Panc1 (cell line): ENCODE measurements around the gene MTFR1L. TPM values are rescaled to one million over a fixed set of nuclear protein-coding genes. Genes with fewer than 3 reads are reported as not detected.
"Not testable (repeated sequence)": the region's sequence is repeated elsewhere in the genome, so short reads cannot be mapped to it uniquely, and the experiment has no call there.

Experiments used
- ATAC-seq: fragments of 200-7000 bp; cut with Tn5 transposase; 2 replicates; pipeline ENCODE4 v1.9.1; 2020; ENCODE audit warnings: mild to moderate bottlenecking, moderate library complexity
- BruUV-seq: library from RNA; stranded (reverse); fragments of 400-500 nt; replicated peaks from 2 replicates; lab custom pipeline; 2021; lab: Mats Ljungman, UMichigan
- CTCF ChIA-PET: fragments of 300-600 bp; sonication (Branson Sonifier 250); formaldehyde crosslinking; loops from one replicate; lab custom pipeline; 2022; ENCODE audit warnings: antibody characterized with exemption; lab: Charles Lee
- POLR2A ChIA-PET: fragments of 300-600 bp; sonication (Branson Sonifier 250); formaldehyde crosslinking; loops from one replicate; lab custom pipeline; 2022; ENCODE audit warnings: antibody characterized with exemption; lab: Charles Lee
- DNase-seq: peaks from one replicate; pipeline ENCODE4 v3.0.0-alpha.2; 2010; ENCODE audit warnings: low read depth, low spot score
- H3K27ac ChIP-seq: 2 replicates; pipeline ENCODE4 v1.5.1; 2011; ENCODE audit warnings: mild to moderate bottlenecking, low read length, inconsistent platforms
- H3K27me3 ChIP-seq: fragments of 200-500 bp; sonication (Bioruptor generic); 2 replicates; pipeline ENCODE4 v1.6.0; 2014; ENCODE audit warnings: low read length, inconsistent platforms; ENCODE audit not compliant: control insufficient read depth, insufficient read depth
- H3K36me3 ChIP-seq: fragments of 200-500 bp; sonication (Bioruptor generic); 2 replicates; pipeline ENCODE4 v1.5.1; 2014; ENCODE audit warnings: inconsistent platforms, mild to moderate bottlenecking, low read length, moderate library complexity; ENCODE audit not compliant: control insufficient read depth, insufficient read depth
- H3K4me1 ChIP-seq: 2 replicates; pipeline ENCODE4 v1.5.1; 2011; ENCODE audit warnings: inconsistent platforms, mild to moderate bottlenecking, low read length, moderate library complexity; ENCODE audit not compliant: control insufficient read depth, insufficient read depth
- H3K4me3 ChIP-seq, 2 experiments: 2 replicates each; pipeline ENCODE4 v1.5.1; 2011 to 2012; ENCODE audit warnings: low read depth in 2 of 2, low read length in 2 of 2, mild to moderate bottlenecking in 2 of 2, inconsistent platforms in 1 of 2, moderate library complexity in 1 of 2
- H3K9me3 ChIP-seq: fragments of 200-500 bp; sonication (Bioruptor generic); 2 replicates; pipeline ENCODE4 v1.5.1; 2014; ENCODE audit warnings: low read depth, mild to moderate bottlenecking, inconsistent platforms, low read length, moderate library complexity; ENCODE audit not compliant: control insufficient read depth, insufficient read depth
- POLR2AphosphoS5 ChIP-seq: IDR thresholded peaks from 2 replicates; pipeline ENCODE4 v1.6.1; 2012; ENCODE audit warnings: mild to moderate bottlenecking, low read depth, low read length, moderate library complexity
- SIN3A ChIP-seq: IDR thresholded peaks from 2 replicates; pipeline ENCODE4 v1.6.1; 2012; ENCODE audit warnings: low read depth, mild to moderate bottlenecking, low read length, moderate library complexity, borderline replicate concordance; ENCODE audit not compliant: insufficient read depth
- TCF7L2 ChIP-seq: IDR thresholded peaks from 2 replicates; pipeline ENCODE4 v1.6.1; 2011; ENCODE audit warnings: mild to moderate bottlenecking, low read depth, low read length, inconsistent platforms
- in situ Hi-C: cut with HindIII; loops from 2 replicates; pipeline ENCODE4 v1.10.0; 2016; ENCODE audit warnings: low sequenced_read_pairs, low pct_unique_long_range_greater_than_20kb
- intact Hi-C: fragments of 100-400 bp; cut with micrococcal nuclease; formaldehyde crosslinking; loops from one replicate; pipeline ENCODE4 v1.10.0; 2022; ENCODE audit not compliant: unreplicated experiment
- total RNA-seq: library from RNA; stranded (reverse); gene quantifications from one replicate; pipeline ENCODE4 v1.2.1, GENCODE V29; 2021; ENCODE audit not compliant: unreplicated experiment
- TF ChIP-seq, protein P1 (sequence below): fragments of 450-650 bp; IDR thresholded peaks from 2 replicates; pipeline ENCODE4 v1.5.1; 2017; ENCODE audit warnings: mild to moderate bottlenecking
- TF ChIP-seq, protein P2 (sequence below), 2 experiments: IDR thresholded peaks; 2 replicates each; pipeline ENCODE4 v1.6.1; 2011 to 2012; ENCODE audit warnings: low read depth in 2 of 2, control low read depth in 1 of 2, low read length in 1 of 2, mild to moderate bottlenecking in 1 of 2, moderate library complexity in 1 of 2; ENCODE audit not compliant: insufficient read depth in 1 of 2

MTFR1L gene
- total RNA-seq, 1 experiment from 2014 or later: 68.5 TPM

GRCh38 chr1:25839808-25840207 is 20.1 kb downstream of the MTFR1L start:
- H3K27ac ChIP-seq, H3K9me3 ChIP-seq, DNase-seq, H3K36me3 ChIP-seq, BruUV-seq, CTCF ChIA-PET, H3K27me3 ChIP-seq, H3K4me3 ChIP-seq, H3K4me1 ChIP-seq, POLR2A ChIA-PET, ATAC-seq, in situ Hi-C loops: not testable (repeated sequence)
- intact Hi-C loops: loop anchor here (10.0 kb wide), 1 partner anchor 155 kb away; the partner anchor contains the start of gene PAFAH2

GRCh38 chr1:25843483-25843882 is 23.7 kb downstream of the MTFR1L start:
- no peaks in the 10 kb centered on the region for H3K4me1 ChIP-seq
- ATAC-seq (no peak), DNase-seq (no peak)
- ChIA-PET CTCF (no interaction called here), POLR2A (no interaction called here)
- intact Hi-C loops (no loop called here), in situ Hi-C loops (no loop called here)
- BruUV-seq: no TSS peak
- no peaks in the 10 kb centered on the region for H3K9me3 ChIP-seq
- H3K27me3 ChIP-seq: no peaks in the 10 kb centered on the region
- no peak overlapping the region for H3K4me3 ChIP-seq
- no peak overlapping the region for H3K27ac ChIP-seq
- no peaks in the 10 kb centered on the region for H3K36me3 ChIP-seq
- no peak for TF ChIP-seq TCF7L2
- TF ChIP-seq SIN3A: no peak
- TF ChIP-seq POLR2AphosphoS5: no peak
- TF ChIP-seq, protein P1, sequence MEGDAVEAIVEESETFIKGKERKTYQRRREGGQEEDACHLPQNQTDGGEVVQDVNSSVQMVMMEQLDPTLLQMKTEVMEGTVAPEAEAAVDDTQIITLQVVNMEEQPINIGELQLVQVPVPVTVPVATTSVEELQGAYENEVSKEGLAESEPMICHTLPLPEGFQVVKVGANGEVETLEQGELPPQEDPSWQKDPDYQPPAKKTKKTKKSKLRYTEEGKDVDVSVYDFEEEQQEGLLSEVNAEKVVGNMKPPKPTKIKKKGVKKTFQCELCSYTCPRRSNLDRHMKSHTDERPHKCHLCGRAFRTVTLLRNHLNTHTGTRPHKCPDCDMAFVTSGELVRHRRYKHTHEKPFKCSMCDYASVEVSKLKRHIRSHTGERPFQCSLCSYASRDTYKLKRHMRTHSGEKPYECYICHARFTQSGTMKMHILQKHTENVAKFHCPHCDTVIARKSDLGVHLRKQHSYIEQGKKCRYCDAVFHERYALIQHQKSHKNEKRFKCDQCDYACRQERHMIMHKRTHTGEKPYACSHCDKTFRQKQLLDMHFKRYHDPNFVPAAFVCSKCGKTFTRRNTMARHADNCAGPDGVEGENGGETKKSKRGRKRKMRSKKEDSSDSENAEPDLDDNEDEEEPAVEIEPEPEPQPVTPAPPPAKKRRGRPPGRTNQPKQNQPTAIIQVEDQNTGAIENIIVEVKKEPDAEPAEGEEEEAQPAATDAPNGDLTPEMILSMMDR: no peak
- TF ChIP-seq, protein P2, sequence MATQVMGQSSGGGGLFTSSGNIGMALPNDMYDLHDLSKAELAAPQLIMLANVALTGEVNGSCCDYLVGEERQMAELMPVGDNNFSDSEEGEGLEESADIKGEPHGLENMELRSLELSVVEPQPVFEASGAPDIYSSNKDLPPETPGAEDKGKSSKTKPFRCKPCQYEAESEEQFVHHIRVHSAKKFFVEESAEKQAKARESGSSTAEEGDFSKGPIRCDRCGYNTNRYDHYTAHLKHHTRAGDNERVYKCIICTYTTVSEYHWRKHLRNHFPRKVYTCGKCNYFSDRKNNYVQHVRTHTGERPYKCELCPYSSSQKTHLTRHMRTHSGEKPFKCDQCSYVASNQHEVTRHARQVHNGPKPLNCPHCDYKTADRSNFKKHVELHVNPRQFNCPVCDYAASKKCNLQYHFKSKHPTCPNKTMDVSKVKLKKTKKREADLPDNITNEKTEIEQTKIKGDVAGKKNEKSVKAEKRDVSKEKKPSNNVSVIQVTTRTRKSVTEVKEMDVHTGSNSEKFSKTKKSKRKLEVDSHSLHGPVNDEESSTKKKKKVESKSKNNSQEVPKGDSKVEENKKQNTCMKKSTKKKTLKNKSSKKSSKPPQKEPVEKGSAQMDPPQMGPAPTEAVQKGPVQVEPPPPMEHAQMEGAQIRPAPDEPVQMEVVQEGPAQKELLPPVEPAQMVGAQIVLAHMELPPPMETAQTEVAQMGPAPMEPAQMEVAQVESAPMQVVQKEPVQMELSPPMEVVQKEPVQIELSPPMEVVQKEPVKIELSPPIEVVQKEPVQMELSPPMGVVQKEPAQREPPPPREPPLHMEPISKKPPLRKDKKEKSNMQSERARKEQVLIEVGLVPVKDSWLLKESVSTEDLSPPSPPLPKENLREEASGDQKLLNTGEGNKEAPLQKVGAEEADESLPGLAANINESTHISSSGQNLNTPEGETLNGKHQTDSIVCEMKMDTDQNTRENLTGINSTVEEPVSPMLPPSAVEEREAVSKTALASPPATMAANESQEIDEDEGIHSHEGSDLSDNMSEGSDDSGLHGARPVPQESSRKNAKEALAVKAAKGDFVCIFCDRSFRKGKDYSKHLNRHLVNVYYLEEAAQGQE (IDR thresholded peaks at IDR 0.05; ENCODE audit: insufficient read depth in 1 of 2, low read depth in 2 of 2, low read length in 1 of 2): no peak

- in situ Hi-C loops (no loop called here), intact Hi-C loops (no loop called here)
- Histone ChIP-seq H3K4me3 (no peak overlapping the region), H3K9me3 (no peaks in the 10 kb centered on the region), H3K27ac (no peak overlapping the region), H3K4me1 (no peaks in the 10 kb centered on the region), H3K36me3 (no peaks in the 10 kb centered on the region), H3K27me3 (no peaks in the 10 kb centered on the region)
- TF ChIP-seq SIN3A: no peak
- no peak for TF ChIP-seq TCF7L2
- TF ChIP-seq POLR2AphosphoS5: no peak
- TF ChIP-seq, protein P2 (IDR thresholded peaks at IDR 0.05; ENCODE audit: insufficient read depth in 1 of 2, low read depth in 2 of 2, low read length in 1 of 2): no peak
- TF ChIP-seq, protein P1: no peak
- BruUV-seq: no TSS peak
- CTCF ChIA-PET: interaction anchor here (0.6 kb wide), 1 partner anchor 153 kb away, joined by 4 read pairs; the partner anchor contains the start of gene PAFAH2
- POLR2A ChIA-PET: interaction anchor here (0.6 kb wide), 1 partner anchor 816 kb away, joined by 3 read pairs; no protein-coding TSS in a partner anchor
- DNase-seq (no peak), ATAC-seq (no peak)
Measured at GRCh38 chr1:25844536-25845337, 25.0 kb downstream of the MTFR1L start.
